NCI-H1417 treated with DMSO at 0.1 percent for 48 hours (cell line): ENCODE measurements around the gene SHROOM1.

Experiments used
- DNase-seq: peaks from one replicate; lab custom pipeline; 2025; lab: John Stamatoyannopoulos, UW

Gene SHROOM1

DNA sequence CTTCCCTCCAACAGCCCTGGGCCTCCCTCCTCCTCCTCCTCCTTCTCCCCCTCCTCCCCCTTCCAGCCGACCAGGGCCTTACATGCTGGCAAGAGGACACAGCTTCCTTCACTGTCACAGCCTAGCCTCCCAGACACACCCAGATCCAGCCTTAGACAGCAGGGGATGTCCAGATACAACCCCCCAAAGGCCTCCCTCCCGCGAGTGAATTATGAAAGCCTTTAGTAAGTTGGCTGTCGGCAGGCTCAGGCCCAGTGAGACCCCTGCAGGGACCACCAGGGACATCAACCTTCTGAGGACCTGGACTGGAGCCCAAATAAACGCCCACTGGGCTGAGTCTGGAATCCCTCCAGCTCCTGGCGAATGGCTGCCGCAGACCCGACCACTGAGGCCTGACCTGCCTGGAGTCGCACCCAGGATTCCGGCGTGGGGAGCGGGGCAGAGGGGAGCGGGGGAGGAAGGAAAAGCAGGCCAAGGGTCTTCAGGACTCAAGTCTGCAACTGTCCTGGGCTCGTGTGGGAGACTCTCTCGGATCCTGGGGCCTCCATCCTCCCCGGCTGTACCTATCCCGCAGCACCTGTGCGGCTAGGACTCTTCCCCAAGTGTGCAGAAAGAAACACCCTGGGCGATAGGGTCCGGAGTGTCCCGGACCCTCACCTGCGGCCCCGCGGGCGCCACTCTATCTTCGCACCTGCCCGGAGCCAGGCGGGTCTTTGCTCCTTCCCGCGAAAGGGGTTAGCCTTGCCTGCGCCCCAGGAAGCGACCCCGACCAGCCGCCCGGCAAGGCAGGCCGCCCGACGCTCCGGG lies 54.1 kb downstream of the SHROOM1 start:
- no peak for DNase-seq

- DNase-seq = no peak
Measured at GRCh38 chr5:132775476-132775961, 54.9 kb downstream of the SHROOM1 start.

- no peak for DNase-seq
Measured at GRCh38 chr5:132774896-132775295, 55.6 kb downstream of the SHROOM1 start.

- no peak for DNase-seq
Measured at GRCh38 chr5:132774406-132774805, 56.0 kb downstream of the SHROOM1 start.

DNA sequence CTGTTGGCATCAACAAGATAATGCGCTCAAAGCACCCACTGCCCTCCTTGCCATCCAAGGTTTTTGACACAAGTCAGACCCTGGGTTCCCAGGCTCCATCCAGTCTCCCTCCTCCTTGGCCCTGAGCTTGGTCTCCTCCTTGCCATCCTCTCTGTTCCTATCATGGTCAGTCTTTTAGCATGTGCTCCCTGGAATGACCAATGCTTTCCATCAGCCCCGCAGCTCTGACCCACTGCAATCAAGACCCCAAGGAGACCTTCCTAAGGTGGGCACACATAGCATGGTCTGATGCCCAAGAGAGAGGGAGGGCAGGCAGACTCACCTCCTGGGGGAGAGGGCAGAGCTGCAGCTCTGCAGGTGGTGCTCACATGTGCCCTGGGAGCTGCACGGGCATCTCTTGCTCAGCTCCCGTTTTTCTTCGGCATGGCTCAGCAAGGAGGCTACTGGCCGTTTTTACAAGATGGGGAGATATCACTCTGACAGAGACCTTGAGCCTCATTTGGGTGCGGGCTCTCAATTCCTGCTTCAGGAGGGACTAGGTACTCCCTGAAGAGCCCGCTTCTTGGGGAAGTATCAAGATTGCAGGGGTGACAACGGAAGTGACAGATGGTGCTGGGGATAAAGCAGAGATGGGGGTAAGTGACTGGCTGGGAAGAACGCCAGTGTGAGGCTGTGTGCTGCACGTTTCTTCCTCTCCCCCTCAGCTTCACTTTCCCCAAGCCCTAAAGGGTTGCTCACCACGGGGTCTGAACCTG lies 56.7 kb downstream of the SHROOM1 start:
- no peak for DNase-seq

DNA sequence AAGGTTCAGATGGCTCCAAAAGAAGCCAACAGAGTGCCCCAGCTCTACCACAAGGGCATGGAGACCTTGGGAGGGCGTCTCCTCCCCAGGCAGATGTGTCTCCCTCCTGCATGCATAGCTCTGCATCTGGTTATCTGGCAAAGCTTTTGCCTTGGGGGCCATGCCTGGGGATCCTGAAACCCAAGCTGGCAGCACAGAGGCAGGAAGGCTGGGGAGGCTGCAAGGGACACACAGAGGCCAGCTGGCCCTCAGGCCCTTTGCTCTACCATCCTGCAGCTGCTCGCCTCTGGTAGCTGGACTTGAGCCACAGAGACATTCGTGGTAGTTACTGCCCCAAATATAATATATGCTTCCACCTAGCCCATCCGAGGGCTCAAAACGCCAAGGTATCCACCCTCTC lies 57.3 kb downstream of the SHROOM1 start:
- DNase-seq = no peak

DNA sequence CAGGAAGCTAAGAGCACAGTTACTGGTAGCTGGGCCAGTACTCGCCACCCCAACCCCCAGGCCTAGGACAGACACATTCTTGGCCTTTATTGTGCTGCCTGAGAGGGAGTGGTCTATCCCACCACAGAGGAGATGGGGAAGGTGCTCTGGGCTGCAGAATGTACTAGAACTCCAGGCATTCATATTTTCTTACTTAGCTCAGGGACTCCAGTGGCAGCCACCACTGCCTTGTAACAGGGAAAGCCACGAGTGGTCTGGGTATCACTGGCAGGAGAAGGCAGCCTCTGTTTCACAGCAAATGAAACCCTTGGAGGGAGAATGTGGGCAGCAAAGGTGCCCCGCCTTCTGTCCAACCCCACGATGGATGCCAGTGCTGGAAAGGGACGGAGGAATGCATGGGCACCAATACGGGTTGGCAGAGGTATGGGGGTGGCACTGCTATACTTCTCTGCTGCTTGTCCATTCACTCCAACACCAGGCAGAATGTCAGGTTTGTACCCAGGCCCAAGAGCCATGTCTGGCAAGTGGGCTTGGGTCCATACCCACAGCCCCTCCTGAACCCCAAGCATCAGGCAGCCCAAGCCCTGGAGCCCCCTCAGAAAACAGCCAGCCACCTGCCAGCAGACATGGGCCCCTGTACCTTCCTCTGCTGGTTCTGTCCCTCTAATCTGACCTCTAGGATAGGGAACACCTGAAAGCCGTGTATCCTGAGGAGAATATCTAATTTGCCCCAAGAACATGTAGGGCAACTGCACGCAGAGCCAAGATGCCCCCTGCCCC lies 58.0 kb downstream of the SHROOM1 start:
- DNase-seq = no peak
